AG09309 (cell line): Measurements from ENCODE around the gene ANKRD10.
"Not testable (repeated sequence)": the region's sequence is repeated elsewhere in the genome, so short reads cannot be mapped to it uniquely, and the experiment has no call there.

Experiments used
- DNase-seq: peaks from one replicate; pipeline ENCODE4 v3.0.0-alpha.2; 2010; ENCODE audit warnings: low read depth
- H3K4me3 ChIP-seq: 2 replicates; pipeline ENCODE4 v1.5.1; 2011; ENCODE audit warnings: mild to moderate bottlenecking, low read depth, low read length, moderate library complexity; ENCODE audit not compliant: control insufficient read depth
- CTCF ChIP-seq: IDR thresholded peaks from 2 replicates; pipeline ENCODE4 v1.5.1; 2011; ENCODE audit warnings: mild to moderate bottlenecking, low read depth, low read length, inconsistent platforms; ENCODE audit not compliant: insufficient read depth, control insufficient read depth; ENCODE audit errors: missing control alignments

Gene ANKRD10

GRCh38 chr13:110838116-110838515 lies 76.8 kb downstream of the ANKRD10 start:
- no peak for TF ChIP-seq CTCF
- DNase-seq = no peak
- H3K4me3 ChIP-seq = no peak overlapping the region

DNA sequence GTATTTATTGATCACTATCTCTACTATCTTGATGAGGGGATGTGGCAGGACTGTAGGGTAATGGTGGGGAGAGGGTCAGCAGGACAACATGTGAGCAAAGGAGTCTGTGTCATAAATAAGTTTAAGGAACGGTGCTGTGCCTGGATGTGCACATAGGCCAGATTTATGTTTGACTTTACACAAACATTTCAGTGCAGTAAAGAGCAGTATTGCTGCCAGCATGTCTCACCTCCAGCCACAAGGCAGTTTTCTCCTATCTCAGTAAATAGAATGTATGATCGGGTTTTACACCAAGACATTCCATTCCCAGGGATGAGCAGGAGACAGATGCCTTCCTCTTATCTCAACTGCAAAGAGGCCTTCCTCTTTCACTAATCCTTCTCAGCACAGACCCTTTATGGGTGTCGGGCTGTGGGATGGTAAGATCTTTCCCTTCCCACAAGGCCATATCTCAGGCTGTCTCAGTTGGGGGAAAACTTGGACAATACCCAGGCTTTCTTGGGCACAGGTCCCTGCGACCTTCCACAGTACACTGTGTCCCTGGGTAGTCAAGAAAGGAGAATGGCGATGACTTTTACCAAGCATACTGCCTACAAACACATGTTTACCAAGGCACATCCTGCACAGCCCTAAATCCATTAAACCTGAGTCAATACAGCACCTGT lies 77.3 kb downstream of the ANKRD10 start:
- not testable (repeated sequence) for H3K4me3 ChIP-seq

DNA sequence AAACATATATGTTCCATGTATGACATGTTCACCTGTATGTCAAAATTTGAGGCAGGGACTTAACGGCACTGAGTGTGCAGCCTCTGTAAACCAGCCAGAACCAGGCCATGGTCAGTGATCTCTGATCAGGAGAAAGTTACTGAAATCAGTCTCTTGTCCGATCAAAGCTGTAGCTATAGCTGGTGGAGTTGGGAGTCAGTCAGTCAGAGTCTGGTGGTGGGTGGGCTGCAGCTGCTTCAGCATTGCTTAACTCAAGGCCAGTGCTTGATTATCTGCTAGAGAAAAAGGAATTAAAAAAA lies 78.3 kb downstream of the ANKRD10 start:
- H3K4me3 ChIP-seq = no peak overlapping the region
- no peak for TF ChIP-seq CTCF
- DNase-seq = no peak

More for the DNA sequence above, 77.3 kb downstream of the ANKRD10 start:
- not testable (repeated sequence) for DNase-seq

GRCh38 chr13:110835721-110836604 lies 78.9 kb downstream of the ANKRD10 start:
- H3K4me3 ChIP-seq = no peak overlapping the region
- no peak for TF ChIP-seq CTCF
- DNase-seq = no peak

- no peak for TF ChIP-seq CTCF
- no peak overlapping the region for H3K4me3 ChIP-seq
- DNase-seq = no peak
These were observed 80.3 kb downstream of the ANKRD10 start for GRCh38 chr13:110834572-110834971.

DNA sequence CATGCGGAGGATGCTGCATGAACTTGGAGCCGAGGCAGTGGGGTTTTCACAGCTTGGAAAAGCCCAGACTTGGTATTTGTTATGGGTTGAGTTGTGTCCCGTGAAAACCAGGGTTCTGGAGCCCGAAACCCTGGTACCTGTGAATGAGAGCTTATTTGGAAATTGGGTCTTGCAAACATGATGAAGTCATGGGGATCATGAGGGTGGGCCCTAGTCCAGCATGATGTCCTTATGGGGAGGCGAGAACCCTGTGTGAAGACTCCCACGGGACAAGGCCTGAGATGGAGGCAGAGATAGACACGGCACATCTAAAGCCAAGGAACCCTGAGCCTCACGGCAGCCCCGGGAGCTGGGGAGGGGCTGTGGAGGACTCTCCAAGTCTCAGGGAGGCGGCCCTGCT lies 82.3 kb downstream of the ANKRD10 start:
- no peak for TF ChIP-seq CTCF
- DNase-seq = no peak
- H3K4me3 ChIP-seq = no peak overlapping the region

- no peak for TF ChIP-seq CTCF
These were observed 82.7 kb downstream of the ANKRD10 start for GRCh38 chr13:110832205-110832479.

More at GRCh38 chr13:110832205-110832479, 82.7 kb downstream of the ANKRD10 start:
- DNase-seq = no peak
- H3K4me3 ChIP-seq = no peak overlapping the region
